Mesenchymal stem cell (in vitro differentiated cells and primary cell): ENCODE measurements around the gene SSTR3.

ENCODE experiments used
- DNase-seq: peaks from one replicate; pipeline ENCODE4 v3.0.0-alpha.2; 2013
- H2AFZ ChIP-seq: one replicate; pipeline ENCODE4 v1.6.1; 2013; ENCODE audit warnings: low read depth, mild to moderate bottlenecking, control low read depth, inconsistent platforms, low read length, moderate library complexity
- H2AK5ac ChIP-seq: 2 replicates; pipeline ENCODE4 v1.6.1; 2013; ENCODE audit warnings: low read length, moderate library complexity, mild to moderate bottlenecking, inconsistent platforms; ENCODE audit not compliant: severe bottlenecking
- H2BK120ac ChIP-seq: one replicate; pipeline ENCODE4 v1.6.1; 2013; ENCODE audit warnings: low read depth, mild to moderate bottlenecking, inconsistent platforms, low read length, moderate library complexity
- H2BK12ac ChIP-seq, 2 experiments: one replicate each; pipeline ENCODE4 v1.6.1; 2013; ENCODE audit warnings: inconsistent platforms in 2 of 2, low read length in 2 of 2, mild to moderate bottlenecking in 2 of 2, moderate library complexity in 2 of 2, control low read depth in 1 of 2
- H2BK15ac ChIP-seq: one replicate; pipeline ENCODE4 v1.6.1; 2013; ENCODE audit warnings: mild to moderate bottlenecking, low read depth, inconsistent platforms; ENCODE audit not compliant: poor library complexity, severe bottlenecking
- H2BK5ac ChIP-seq: 2 replicates; pipeline ENCODE4 v1.6.1; 2013; ENCODE audit warnings: low read depth, mild to moderate bottlenecking, low read length, control low read depth, inconsistent platforms; ENCODE audit not compliant: poor library complexity, severe bottlenecking
- H3K14ac ChIP-seq, 2 experiments: one replicate each; pipeline ENCODE4 v1.6.1; 2013; ENCODE audit warnings: inconsistent platforms in 2 of 2, low read length in 2 of 2, control low read depth in 1 of 2, mild to moderate bottlenecking in 1 of 2, moderate library complexity in 1 of 2
- H3K18ac ChIP-seq, 2 experiments: one replicate each; pipeline ENCODE4 v1.6.1; 2013; ENCODE audit warnings: inconsistent platforms in 2 of 2, low read length in 2 of 2, control low read depth in 1 of 2, low read depth in 1 of 2, mild to moderate bottlenecking in 1 of 2
- H3K23ac ChIP-seq, 2 experiments: one replicate each; pipeline ENCODE4 v1.6.1; 2013; ENCODE audit warnings: inconsistent platforms in 2 of 2, low read length in 2 of 2, mild to moderate bottlenecking in 2 of 2, moderate library complexity in 2 of 2, control low read depth in 1 of 2
- H3K27ac ChIP-seq: 2 replicates; pipeline ENCODE4 v1.5.1; 2013; ENCODE audit warnings: mild to moderate bottlenecking, moderate library complexity, low read length, control low read depth, inconsistent platforms; ENCODE audit not compliant: poor library complexity, severe bottlenecking
- H3K27me3 ChIP-seq, 2 experiments: 2 replicates each; pipeline versions ENCODE4 v1.6.1 to v1.7.0; 2013; ENCODE audit warnings: low read length in 2 of 2, mild to moderate bottlenecking in 2 of 2, moderate library complexity in 2 of 2, control low read depth in 1 of 2, inconsistent platforms in 1 of 2; ENCODE audit not compliant: control insufficient read depth in 1 of 2, insufficient read depth in 1 of 2
- H3K36me3 ChIP-seq, 2 experiments: 2 replicates each; pipeline versions ENCODE4 v1.6.1 to v1.7.0; 2013; ENCODE audit warnings: low read length in 2 of 2, control low read depth in 1 of 2, inconsistent platforms in 1 of 2, low read depth in 1 of 2, mild to moderate bottlenecking in 1 of 2; ENCODE audit not compliant: insufficient read depth in 2 of 2, control insufficient read depth in 1 of 2
- H3K4ac ChIP-seq, 2 experiments: one replicate each; pipeline ENCODE4 v1.6.1; 2013; ENCODE audit warnings: inconsistent platforms in 2 of 2, low read length in 2 of 2, mild to moderate bottlenecking in 2 of 2, moderate library complexity in 2 of 2, control low read depth in 1 of 2, low read depth in 1 of 2
- H3K4me1 ChIP-seq: 2 replicates; pipeline ENCODE4 v1.6.1; 2013; ENCODE audit warnings: low read depth, low read length, control low read depth; ENCODE audit not compliant: control insufficient read depth, insufficient read depth
- H3K4me2 ChIP-seq: 2 replicates; pipeline ENCODE4 v1.6.1; 2013; ENCODE audit warnings: low read length, mild to moderate bottlenecking, inconsistent platforms; ENCODE audit not compliant: poor library complexity, severe bottlenecking
- H3K4me3 ChIP-seq, 2 experiments: 2 replicates each; pipeline versions ENCODE4 v1.5.1 to v1.7.0; 2013; ENCODE audit warnings: low read length in 2 of 2, mild to moderate bottlenecking in 2 of 2, control low read depth in 1 of 2, low read depth in 1 of 2; ENCODE audit not compliant: insufficient read depth in 1 of 2
- H3K79me1 ChIP-seq: replicated peaks from 2 replicates; pipeline ENCODE4 v1.6.1; 2013; ENCODE audit warnings: mild to moderate bottlenecking, control low read depth, low read length, inconsistent platforms; ENCODE audit not compliant: poor library complexity, severe bottlenecking
- H3K9ac ChIP-seq: 2 replicates; pipeline ENCODE4 v1.7.0; 2013; ENCODE audit warnings: mild to moderate bottlenecking, low read length, moderate library complexity
- H3K9me3 ChIP-seq: 2 replicates; pipeline ENCODE4 v1.7.0; 2013; ENCODE audit warnings: mild to moderate bottlenecking, low read length; ENCODE audit not compliant: control insufficient read depth
- H4K8ac ChIP-seq: one replicate; pipeline ENCODE4 v1.6.1; 2013; ENCODE audit warnings: inconsistent platforms, mild to moderate bottlenecking, low read length, moderate library complexity
- H4K91ac ChIP-seq: one replicate; pipeline ENCODE4 v1.6.1; 2013; ENCODE audit warnings: mild to moderate bottlenecking, low read length, inconsistent platforms
- WGBS: methylation state at CpG from one replicate; pipeline ENCODE4 v1.1.7; 2013; ENCODE audit warnings: mixed read lengths; 5-methylcytosine and 5-hydroxymethylcytosine counted together

The SSTR3 gene

GRCh38 chr22:37214731-37215030 is 2.4 kb upstream of the SSTR3 start:
- no peak overlapping the region for H4K91ac ChIP-seq
- no peak overlapping the region for H3K4ac ChIP-seq
- H3K4me2 ChIP-seq = no peak overlapping the region
- no peak overlapping the region for H3K23ac ChIP-seq
- H3K9me3 ChIP-seq = no peaks in the 10 kb centered on the region
- H3K36me3 ChIP-seq = no peaks in the 10 kb centered on the region
- H2BK120ac ChIP-seq = no peak overlapping the region
- no peak overlapping the region for H4K8ac ChIP-seq
- no peak overlapping the region for H3K27ac ChIP-seq
- peaks cover 14% of the 10 kb centered on the region for H3K4me1 ChIP-seq
- no peaks in the 10 kb centered on the region for H3K79me1 ChIP-seq
- no peak overlapping the region for H2BK15ac ChIP-seq
- DNase-seq = no peak
- no peak overlapping the region for H2BK12ac ChIP-seq
- 88% methylated on average over 13 of the region's 13 CpGs for WGBS
- H2BK5ac ChIP-seq = no peak overlapping the region
- H3K4me3 ChIP-seq = no peak overlapping the region
- no peak overlapping the region for H2AFZ ChIP-seq
- no peak overlapping the region for H2AK5ac ChIP-seq
- peaks cover 26 to 79% of the 10 kb centered on the region in 2 experiments for H3K27me3 ChIP-seq
- no peak overlapping the region for H3K9ac ChIP-seq
- H3K14ac ChIP-seq = no peak overlapping the region
- H3K18ac ChIP-seq = no peak overlapping the region

- no peak overlapping the region for H3K4ac ChIP-seq
- no peak overlapping the region for H4K91ac ChIP-seq
- peaks cover 26 to 79% of the 10 kb centered on the region in 2 experiments for H3K27me3 ChIP-seq
- H2BK15ac ChIP-seq = no peak overlapping the region
- no peak overlapping the region for H3K14ac ChIP-seq
- H3K36me3 ChIP-seq = no peaks in the 10 kb centered on the region
- H3K9ac ChIP-seq = no peak overlapping the region
- H2BK120ac ChIP-seq = no peak overlapping the region
- H3K4me3 ChIP-seq = no peak overlapping the region
- H3K4me2 ChIP-seq = no peak overlapping the region
- no peak overlapping the region for H2BK5ac ChIP-seq
- H2BK12ac ChIP-seq = no peak overlapping the region
- H2AFZ ChIP-seq = no peak overlapping the region
- H3K79me1 ChIP-seq = no peaks in the 10 kb centered on the region
- no peak for DNase-seq
- H3K23ac ChIP-seq = no peak overlapping the region
- peaks cover 13% of the 10 kb centered on the region for H3K4me1 ChIP-seq
- H3K9me3 ChIP-seq = no peaks in the 10 kb centered on the region
- H3K27ac ChIP-seq = no peak overlapping the region
- H2AK5ac ChIP-seq = no peak overlapping the region
- 85% methylated on average over 13 of the region's 13 CpGs for WGBS
- H4K8ac ChIP-seq = no peak overlapping the region
- no peak overlapping the region for H3K18ac ChIP-seq
Observed at GRCh38 chr22:37213941-37214730, 1.9 kb upstream of the SSTR3 start.

- no peak overlapping the region for H3K23ac ChIP-seq
- H3K36me3 ChIP-seq = no peaks in the 10 kb centered on the region
- H3K27me3 ChIP-seq = peaks cover 26 to 78% of the 10 kb centered on the region in 2 experiments
- H3K4ac ChIP-seq = no peak overlapping the region
- no peak overlapping the region for H3K27ac ChIP-seq
- H2BK120ac ChIP-seq = no peak overlapping the region
- 94% methylated on average over 18 of the region's 18 CpGs for WGBS
- H3K18ac ChIP-seq = no peak overlapping the region
- no peak overlapping the region for H2AFZ ChIP-seq
- H2BK5ac ChIP-seq = no peak overlapping the region
- no peak overlapping the region for H2AK5ac ChIP-seq
- DNase-seq = no peak
- H3K4me1 ChIP-seq = peaks cover 8% of the 10 kb centered on the region
- peak overlapping the region; percentile 7 for H4K8ac ChIP-seq
- no peak overlapping the region for H3K14ac ChIP-seq
- H4K91ac ChIP-seq = no peak overlapping the region
- no peaks in the 10 kb centered on the region for H3K79me1 ChIP-seq
- H3K9me3 ChIP-seq = no peaks in the 10 kb centered on the region
- no peak overlapping the region for H3K4me2 ChIP-seq
- H3K9ac ChIP-seq = no peak overlapping the region
- H2BK15ac ChIP-seq = no peak overlapping the region
- H2BK12ac ChIP-seq = no peak overlapping the region
- no peak overlapping the region for H3K4me3 ChIP-seq
Observed at GRCh38 chr22:37213218-37213855, 1.1 kb upstream of the SSTR3 start.

- Histone ChIP-seq H3K9ac (no peak overlapping the region), H3K18ac (no peak overlapping the region), H3K4me3 (no peak overlapping the region), H3K4ac (no peak overlapping the region), H2BK12ac (no peak overlapping the region), H3K36me3 (no peaks in the 10 kb centered on the region), H3K9me3 (no peaks in the 10 kb centered on the region), H4K91ac (no peak overlapping the region), H3K27ac (no peak overlapping the region), H2AFZ (no peak overlapping the region), H3K23ac (no peak overlapping the region), H2BK5ac (no peak overlapping the region), H3K14ac (no peak overlapping the region), H4K8ac (no peak overlapping the region), H3K4me2 (no peak overlapping the region), H2BK120ac (no peak overlapping the region), H3K4me1 (peaks cover 12% of the 10 kb centered on the region), H3K27me3 (peaks cover 26 to 81% of the 10 kb centered on the region in 2 experiments), H2AK5ac (no peak overlapping the region), H3K79me1 (no peaks in the 10 kb centered on the region), H2BK15ac (no peak overlapping the region)
- 93% methylated on average over 4 of the region's 6 CpGs for WGBS
- DNase-seq = no peak
Observed at GRCh38 chr22:37211866-37212173, 457 bp downstream of the SSTR3 start.
